Measurements from ENCODE around the gene IDH3G. TPM values are rescaled to one million over a fixed set of nuclear protein-coding genes. Genes with fewer than 3 reads are reported as not detected.

Gene IDH3G
- total RNA-seq, 1 donor from 2014 or later, result 118 TPM

- intact Hi-C loops (cut with DNase I), result no loop called here
- DNase-seq (ENCODE audit: extremely low spot score in 2 of 2), result no peak
- no peak for TF ChIP-seq POLR2AphosphoS5 (IDR thresholded peaks at IDR 0.05; ENCODE audit: insufficient read depth in 1 of 2, low read depth in 1 of 2)
- TF ChIP-seq, protein P1, sequence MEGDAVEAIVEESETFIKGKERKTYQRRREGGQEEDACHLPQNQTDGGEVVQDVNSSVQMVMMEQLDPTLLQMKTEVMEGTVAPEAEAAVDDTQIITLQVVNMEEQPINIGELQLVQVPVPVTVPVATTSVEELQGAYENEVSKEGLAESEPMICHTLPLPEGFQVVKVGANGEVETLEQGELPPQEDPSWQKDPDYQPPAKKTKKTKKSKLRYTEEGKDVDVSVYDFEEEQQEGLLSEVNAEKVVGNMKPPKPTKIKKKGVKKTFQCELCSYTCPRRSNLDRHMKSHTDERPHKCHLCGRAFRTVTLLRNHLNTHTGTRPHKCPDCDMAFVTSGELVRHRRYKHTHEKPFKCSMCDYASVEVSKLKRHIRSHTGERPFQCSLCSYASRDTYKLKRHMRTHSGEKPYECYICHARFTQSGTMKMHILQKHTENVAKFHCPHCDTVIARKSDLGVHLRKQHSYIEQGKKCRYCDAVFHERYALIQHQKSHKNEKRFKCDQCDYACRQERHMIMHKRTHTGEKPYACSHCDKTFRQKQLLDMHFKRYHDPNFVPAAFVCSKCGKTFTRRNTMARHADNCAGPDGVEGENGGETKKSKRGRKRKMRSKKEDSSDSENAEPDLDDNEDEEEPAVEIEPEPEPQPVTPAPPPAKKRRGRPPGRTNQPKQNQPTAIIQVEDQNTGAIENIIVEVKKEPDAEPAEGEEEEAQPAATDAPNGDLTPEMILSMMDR (IDR thresholded peaks at IDR 0.05), result no peak
- TF ChIP-seq POLR2A (IDR thresholded peaks at IDR 0.05), result no peak
- no peaks in the 10 kb centered on the region for H3K4me1 ChIP-seq
- H3K27ac ChIP-seq, result no peak overlapping the region
- H3K36me3 ChIP-seq, result peaks cover 0 to 13% of the 10 kb centered on the region in 2 donors
- H3K9me3 ChIP-seq, result no peaks in the 10 kb centered on the region
- H3K27me3 ChIP-seq, result no peaks in the 10 kb centered on the region
- no peak overlapping the region for H3K4me3 ChIP-seq
These were observed 8.4 kb upstream of the IDH3G start for GRCh38 chrX:153802513-153803045.

GRCh38 chrX:153801669-153802068 lies 7.5 kb upstream of the IDH3G start:
- no peaks in the 10 kb centered on the region for H3K9me3 ChIP-seq
- DNase-seq (ENCODE audit: extremely low spot score in 2 of 2), result no peak
- intact Hi-C loops (cut with DNase I), result no loop called here
- H3K4me3 ChIP-seq, result no peak overlapping the region
- no peaks in the 10 kb centered on the region for H3K27me3 ChIP-seq
- peaks cover 0 to 21% of the 10 kb centered on the region in 2 donors for H3K36me3 ChIP-seq
- no peak for TF ChIP-seq POLR2AphosphoS5 (IDR thresholded peaks at IDR 0.05; ENCODE audit: insufficient read depth in 1 of 2, low read depth in 1 of 2)
- TF ChIP-seq, protein P1 (IDR thresholded peaks at IDR 0.05), result no peak
- no peak for TF ChIP-seq POLR2A (IDR thresholded peaks at IDR 0.05)
- no peaks in the 10 kb centered on the region for H3K4me1 ChIP-seq
- no peak overlapping the region for H3K27ac ChIP-seq

- intact Hi-C loops (cut with DNase I), result no loop called here
- Histone ChIP-seq H3K27me3 (no peaks in the 10 kb centered on the region), H3K9me3 (no peaks in the 10 kb centered on the region), H3K27ac (no peak overlapping the region), H3K4me1 (peaks cover 5% of the 10 kb centered on the region), H3K4me3 (no peak overlapping the region), H3K36me3 (peaks cover 0 to 21% of the 10 kb centered on the region in 2 donors)
- no peak for TF ChIP-seq POLR2A (IDR thresholded peaks at IDR 0.05)
- no peak for TF ChIP-seq POLR2AphosphoS5 (IDR thresholded peaks at IDR 0.05; ENCODE audit: insufficient read depth in 1 of 2, low read depth in 1 of 2)
- TF ChIP-seq, protein P1 (IDR thresholded peaks at IDR 0.05), result no peak
- DNase-seq (ENCODE audit: extremely low spot score in 2 of 2), result no peak
These were observed 6.6 kb upstream of the IDH3G start for GRCh38 chrX:153800746-153801145.

DNA sequence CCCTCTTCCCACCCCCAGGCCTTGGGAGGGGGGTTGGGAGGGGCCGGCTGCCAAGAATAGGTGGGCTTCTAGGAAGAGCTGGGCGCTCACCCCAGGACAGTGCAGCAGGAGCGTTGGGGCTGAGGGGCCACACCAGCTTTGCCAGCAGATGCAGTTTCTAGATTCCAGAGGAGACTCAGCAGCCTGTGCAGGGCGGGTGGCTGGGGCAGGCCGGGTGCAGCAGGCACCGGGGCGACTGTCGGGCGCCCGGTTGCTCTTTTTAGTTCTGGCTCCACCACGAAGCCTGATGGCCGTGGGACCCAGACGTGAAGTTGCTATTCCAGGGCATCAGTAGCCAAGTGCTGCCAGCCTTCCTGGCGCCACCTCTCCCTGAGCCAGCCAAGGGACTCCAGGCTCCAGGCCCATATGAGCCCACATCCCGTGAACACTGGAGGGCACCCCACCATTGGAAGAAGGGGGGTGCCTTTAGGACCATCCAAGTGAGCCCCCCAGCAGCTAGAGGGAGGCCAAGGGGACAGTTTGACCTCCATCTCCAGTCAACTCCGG lies 6.1 kb upstream of the IDH3G start:
- Histone ChIP-seq H3K4me1 (peaks cover 10% of the 10 kb centered on the region), H3K9me3 (no peaks in the 10 kb centered on the region), H3K4me3 (no peak overlapping the region), H3K27ac (no peak overlapping the region), H3K27me3 (no peaks in the 10 kb centered on the region), H3K36me3 (peaks cover 0 to 21% of the 10 kb centered on the region in 2 donors)
- intact Hi-C loops (cut with DNase I), result no loop called here
- TF ChIP-seq POLR2A (IDR thresholded peaks at IDR 0.05) (no peak), POLR2AphosphoS5 (IDR thresholded peaks at IDR 0.05; ENCODE audit: insufficient read depth in 1 of 2, low read depth in 1 of 2) (no peak)
- TF ChIP-seq, protein P1 (IDR thresholded peaks at IDR 0.05), result no peak
- DNase-seq (ENCODE audit: extremely low spot score in 2 of 2), result no peak

DNA sequence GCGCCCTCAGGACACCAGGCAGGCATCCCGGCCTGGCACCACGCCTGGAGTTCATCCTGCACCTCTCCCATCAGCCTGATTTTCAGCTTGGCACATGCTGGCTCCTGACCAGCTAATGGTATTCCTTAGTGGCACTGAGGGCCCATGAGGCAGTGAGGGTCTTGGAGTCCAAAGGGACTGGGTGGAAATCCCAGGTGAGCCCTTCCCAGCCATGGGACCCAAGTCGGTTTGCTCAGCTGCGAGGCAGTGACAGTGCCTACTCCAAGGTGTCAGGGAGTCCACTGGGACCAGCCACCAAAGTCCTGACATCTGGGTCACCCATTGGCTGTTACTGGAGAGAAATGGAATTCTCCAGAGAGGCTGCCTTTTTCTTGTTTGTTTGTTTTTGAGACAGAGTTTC lies 5.2 kb upstream of the IDH3G start:
- intact Hi-C loops (cut with DNase I), result no loop called here
- no peak for DNase-seq (ENCODE audit: extremely low spot score in 2 of 2)
- H3K9me3 ChIP-seq, result no peaks in the 10 kb centered on the region
- H3K27ac ChIP-seq, result no peak overlapping the region
- TF ChIP-seq POLR2AphosphoS5 (IDR thresholded peaks at IDR 0.05; ENCODE audit: insufficient read depth in 1 of 2, low read depth in 1 of 2) (no peak), POLR2A (IDR thresholded peaks at IDR 0.05) (no peak)
- TF ChIP-seq, protein P1 (IDR thresholded peaks at IDR 0.05), result no peak
- peaks cover 0 to 21% of the 10 kb centered on the region in 2 donors for H3K36me3 ChIP-seq
- H3K27me3 ChIP-seq, result no peaks in the 10 kb centered on the region
- H3K4me1 ChIP-seq, result peaks cover 11% of the 10 kb centered on the region
- H3K4me3 ChIP-seq, result no peak overlapping the region
